Measurements from ENCODE around the gene ATP8B4. TPM values are rescaled to one million over a fixed set of nuclear protein-coding genes. Genes with fewer than 3 reads are reported as not detected.
"Not testable (repeated sequence)": the region's sequence is repeated elsewhere in the genome, so short reads cannot be mapped to it uniquely, and the experiment has no call there.

The ATP8B4 gene
- total and polyA plus RNA-seq, 4 donors: 1.9 to 19.7 (median 12.4) TPM

GRCh38 chr15:50162969-50163718 is 44.1 kb upstream of the ATP8B4 start (continued):
- no peak for TF ChIP-seq REST (IDR thresholded peaks at IDR 0.05)
- TF ChIP-seq, protein P1, sequence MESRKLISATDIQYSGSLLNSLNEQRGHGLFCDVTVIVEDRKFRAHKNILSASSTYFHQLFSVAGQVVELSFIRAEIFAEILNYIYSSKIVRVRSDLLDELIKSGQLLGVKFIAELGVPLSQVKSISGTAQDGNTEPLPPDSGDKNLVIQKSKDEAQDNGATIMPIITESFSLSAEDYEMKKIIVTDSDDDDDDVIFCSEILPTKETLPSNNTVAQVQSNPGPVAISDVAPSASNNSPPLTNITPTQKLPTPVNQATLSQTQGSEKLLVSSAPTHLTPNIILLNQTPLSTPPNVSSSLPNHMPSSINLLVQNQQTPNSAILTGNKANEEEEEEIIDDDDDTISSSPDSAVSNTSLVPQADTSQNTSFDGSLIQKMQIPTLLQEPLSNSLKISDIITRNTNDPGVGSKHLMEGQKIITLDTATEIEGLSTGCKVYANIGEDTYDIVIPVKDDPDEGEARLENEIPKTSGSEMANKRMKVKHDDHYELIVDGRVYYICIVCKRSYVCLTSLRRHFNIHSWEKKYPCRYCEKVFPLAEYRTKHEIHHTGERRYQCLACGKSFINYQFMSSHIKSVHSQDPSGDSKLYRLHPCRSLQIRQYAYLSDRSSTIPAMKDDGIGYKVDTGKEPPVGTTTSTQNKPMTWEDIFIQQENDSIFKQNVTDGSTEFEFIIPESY (IDR thresholded peaks at IDR 0.05): no peak
- no peak for TF ChIP-seq YY1 (IDR thresholded peaks at IDR 0.05)

DNA sequence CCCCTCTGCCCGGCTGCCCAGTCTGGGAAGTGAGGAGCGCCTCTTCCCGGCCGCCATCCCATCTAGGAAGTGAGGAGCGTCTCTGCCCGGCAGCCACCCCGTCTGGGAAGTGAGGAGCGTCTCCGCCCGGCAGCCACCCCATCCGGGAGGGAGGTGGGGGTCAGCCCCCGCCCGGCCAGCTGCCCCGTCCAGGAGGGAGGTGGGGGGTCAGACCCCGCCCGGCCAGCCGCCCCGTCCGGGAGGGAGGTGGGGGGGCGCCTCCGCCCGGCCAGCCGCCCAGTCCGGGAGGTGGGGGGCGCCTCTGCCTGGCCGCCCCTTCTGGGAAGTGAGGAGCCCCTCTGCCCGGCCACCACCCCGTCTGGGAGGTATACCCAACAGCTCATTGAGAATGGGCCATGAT is 39.2 kb upstream of the ATP8B4 start:
- H3K36me3 ChIP-seq (ENCODE audit: control insufficient read depth in 4 of 4, insufficient read depth in 3 of 4, low read depth in 1 of 4, low read length in 3 of 4); H3K27me3 ChIP-seq (ENCODE audit: control insufficient read depth in 4 of 4, insufficient read depth in 4 of 4, low read length in 3 of 4); DNase-seq (ENCODE audit: low spot score); H3K9ac ChIP-seq (ENCODE audit: low read depth in 1 of 2, low read length in 2 of 2); H3K4me1 ChIP-seq (ENCODE audit: control insufficient read depth in 4 of 4, insufficient read depth in 4 of 4, low read length in 3 of 4); H3K9me3 ChIP-seq (ENCODE audit: control insufficient read depth in 4 of 4, low read length in 3 of 4); H3K4me3 ChIP-seq (ENCODE audit: low read depth in 1 of 3, low read length in 3 of 3); H3K27ac ChIP-seq (ENCODE audit: low read depth in 1 of 2, low read length in 2 of 2): not testable (repeated sequence)
- WGBS: 96% methylated on average over 27 of the region's 28 CpGs

DNA sequence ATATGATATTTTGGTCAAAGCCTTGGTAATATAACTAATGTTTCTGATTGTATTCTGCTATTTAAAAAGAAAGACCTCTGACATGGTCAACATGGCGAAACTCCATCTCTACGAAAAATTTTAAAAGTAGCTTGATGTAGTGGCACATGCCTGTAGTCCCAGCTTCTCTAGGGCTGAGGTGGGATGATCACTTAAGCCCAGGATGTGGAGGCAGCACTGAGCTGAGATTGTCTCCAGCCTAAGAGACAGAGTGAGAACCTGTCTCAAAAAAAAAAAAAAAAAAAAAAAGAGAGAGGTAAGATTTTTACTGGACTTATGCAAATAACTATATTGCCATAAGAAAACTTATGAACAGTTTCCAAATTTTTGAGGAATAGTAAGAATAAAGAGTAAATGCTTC is 32.4 kb upstream of the ATP8B4 start:
- H3K27ac ChIP-seq (ENCODE audit: low read depth in 1 of 2, low read length in 2 of 2): no peak overlapping the region
- no peak for DNase-seq (ENCODE audit: low spot score)
- WGBS: 95% methylated on average over 2 of the region's 2 CpGs
- no peak overlapping the region for H3K4me3 ChIP-seq (ENCODE audit: low read depth in 1 of 3, low read length in 3 of 3)
- H3K27me3 ChIP-seq (ENCODE audit: control insufficient read depth in 4 of 4, insufficient read depth in 4 of 4, low read length in 3 of 4): no peaks in the 10 kb centered on the region
- no peaks in the 10 kb centered on the region for H3K36me3 ChIP-seq (ENCODE audit: control insufficient read depth in 4 of 4, insufficient read depth in 3 of 4, low read depth in 1 of 4, low read length in 3 of 4)
- no peak overlapping the region for H3K9ac ChIP-seq (ENCODE audit: low read depth in 1 of 2, low read length in 2 of 2)
- H3K9me3 ChIP-seq (ENCODE audit: control insufficient read depth in 4 of 4, low read length in 3 of 4): no peaks in the 10 kb centered on the region
- H3K4me1 ChIP-seq (ENCODE audit: control insufficient read depth in 4 of 4, insufficient read depth in 4 of 4, low read length in 3 of 4): peaks cover 0 to 18% (median 7%) of the 10 kb centered on the region in 4 donors
- no peak for TF ChIP-seq YY1 (IDR thresholded peaks at IDR 0.05)

GRCh38 chr15:50150851-50151250 is 31.8 kb upstream of the ATP8B4 start:
- Histone ChIP-seq H3K4me1 (ENCODE audit: control insufficient read depth in 4 of 4, insufficient read depth in 4 of 4, low read length in 3 of 4) (peaks cover 0 to 17% (median 12%) of the 10 kb centered on the region in 4 donors), H3K9me3 (ENCODE audit: control insufficient read depth in 4 of 4, low read length in 3 of 4) (no peaks in the 10 kb centered on the region), H3K36me3 (ENCODE audit: control insufficient read depth in 4 of 4, insufficient read depth in 3 of 4, low read depth in 1 of 4, low read length in 3 of 4) (no peaks in the 10 kb centered on the region), H3K9ac (ENCODE audit: low read depth in 1 of 2, low read length in 2 of 2) (no peak overlapping the region), H3K4me3 (ENCODE audit: low read depth in 1 of 3, low read length in 3 of 3) (no peak overlapping the region), H3K27ac (ENCODE audit: low read depth in 1 of 2, low read length in 2 of 2) (no peak overlapping the region), H3K27me3 (ENCODE audit: control insufficient read depth in 4 of 4, insufficient read depth in 4 of 4, low read length in 3 of 4) (no peaks in the 10 kb centered on the region)
- DNase-seq (ENCODE audit: low spot score): no peak
- TF ChIP-seq TAF1 (conservative IDR thresholded peaks at IDR 0.05) (no peak), HNF4G (IDR thresholded peaks at IDR 0.05) (no peak), GABPA (IDR thresholded peaks at IDR 0.05 in 1 of 2, conservative IDR thresholded peaks at IDR 0.05 in 1 of 2) (no peak), FOXA2 (IDR thresholded peaks at IDR 0.05) (no peak), JUND (IDR thresholded peaks at IDR 0.05) (no peak), RXRA (IDR thresholded peaks at IDR 0.05) (no peak), YY1 (IDR thresholded peaks at IDR 0.05) (no peak), HNF4A (conservative IDR thresholded peaks at IDR 0.05) (no peak), SP1 (IDR thresholded peaks at IDR 0.05) (no peak), EGR1 (IDR thresholded peaks at IDR 0.05; ENCODE audit: low read depth in 2 of 2) (no peak), NR2F2 (IDR thresholded peaks at IDR 0.05) (no peak), RAD21 (IDR thresholded peaks at IDR 0.05) (no peak)
- TF ChIP-seq, protein P1 (IDR thresholded peaks at IDR 0.05): no peak
- TF ChIP-seq, protein P2, sequence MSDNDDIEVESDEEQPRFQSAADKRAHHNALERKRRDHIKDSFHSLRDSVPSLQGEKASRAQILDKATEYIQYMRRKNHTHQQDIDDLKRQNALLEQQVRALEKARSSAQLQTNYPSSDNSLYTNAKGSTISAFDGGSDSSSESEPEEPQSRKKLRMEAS (IDR thresholded peaks at IDR 0.05): no peak

Measured in liver (tissue), 9 donors.